WTC11 (cell line): Measurements from ENCODE around the gene ZFP92. TPM values are rescaled to one million over a fixed set of nuclear protein-coding genes. Genes with fewer than 3 reads are reported as not detected.

Experiments
- ATAC-seq: fragments of 200-7000 bp; cut with Tn5 transposase; 2 replicates; pipeline ENCODE4 v1.10.0; 2021; ENCODE audit warnings: mild to moderate bottlenecking, moderate library complexity
- CTCF ChIA-PET: fragments of 300-600 bp; sonication (Branson Sonifier 250); formaldehyde crosslinking; loops from one replicate; lab custom pipeline; 2021; ENCODE audit warnings: antibody characterized with exemption; lab: Charles Lee
- POLR2A ChIA-PET: fragments of 350-600 bp; sonication (Branson Sonifier 250); formaldehyde crosslinking; loops from one replicate; lab custom pipeline; 2021; ENCODE audit warnings: antibody characterized with exemption; lab: Charles Lee
- DNase-seq: peaks from one replicate; pipeline ENCODE4 v3.0.0; 2021; ENCODE audit warnings: low spot score
- H3K27ac Mint-ChIP-seq: 2 replicates; pipeline ENCODE4 v1.8.0; 2021; ENCODE audit warnings: mixed read lengths
- H3K27me3 Mint-ChIP-seq: 2 replicates; pipeline ENCODE4 v1.8.0; 2021; ENCODE audit warnings: low read depth, mild to moderate bottlenecking, moderate library complexity, mixed read lengths
- H3K36me3 Mint-ChIP-seq: 2 replicates; pipeline ENCODE4 v1.8.0; 2021; ENCODE audit warnings: mixed read lengths
- H3K4me1 Mint-ChIP-seq: 2 replicates; pipeline ENCODE4 v1.8.0; 2022; ENCODE audit warnings: mixed read lengths
- H3K4me3 Mint-ChIP-seq: 2 replicates; pipeline ENCODE4 v1.8.0; 2021; ENCODE audit warnings: mild to moderate bottlenecking, moderate library complexity, mixed read lengths
- H3K9me3 Mint-ChIP-seq: 2 replicates; pipeline ENCODE4 v1.8.0; 2021; ENCODE audit warnings: mixed read lengths
- ATF3 ChIP-seq: sonication (generic); formaldehyde crosslinking; conservative IDR thresholded peaks from 2 replicates; pipeline ENCODE4 v1.8.1; 2022; ENCODE audit warnings: mild to moderate bottlenecking, missing genetic modification reagents
- CTCF ChIP-seq: fragments of 200-600 bp; IDR thresholded peaks from 2 replicates; pipeline ENCODE4 v1.8.0; 2022; ENCODE audit warnings: antibody characterized with exemption
- FOXK1 ChIP-seq: sonication (generic); formaldehyde crosslinking; IDR thresholded peaks from 2 replicates; pipeline ENCODE4 v1.8.0; 2022; ENCODE audit warnings: mild to moderate bottlenecking, moderate library complexity, missing genetic modification reagents
- GTF2I ChIP-seq: fragments of 250-450 bp; sonication (Bioruptor Pico); conservative IDR thresholded peaks from 2 replicates; pipeline ENCODE4 v1.4.0; 2021; ENCODE audit warnings: mild to moderate bottlenecking
- HMGXB4 ChIP-seq: sonication (generic); formaldehyde crosslinking; IDR thresholded peaks from 2 replicates; pipeline ENCODE4 v1.8.1; 2023; ENCODE audit warnings: mild to moderate bottlenecking, moderate library complexity, missing genetic modification reagents
- IRF2 ChIP-seq: sonication (generic); formaldehyde crosslinking; IDR thresholded peaks from 2 replicates; pipeline ENCODE4 v1.8.0; 2022; ENCODE audit warnings: low read depth, missing genetic modification reagents, borderline replicate concordance
- MXD4 ChIP-seq: fragments of 250-450 bp; sonication (Bioruptor Pico); IDR thresholded peaks from 2 replicates; pipeline ENCODE4 v1.8.0; 2021; ENCODE audit warnings: mild to moderate bottlenecking, moderate library complexity, borderline replicate concordance
- MYBL2 ChIP-seq: sonication (generic); formaldehyde crosslinking; IDR thresholded peaks from 2 replicates; pipeline ENCODE4 v1.8.1; 2023; ENCODE audit warnings: mild to moderate bottlenecking, moderate library complexity, missing genetic modification reagents
- PRDM15 ChIP-seq: sonication (generic); formaldehyde crosslinking; IDR thresholded peaks from 2 replicates; pipeline ENCODE4 v1.8.0; 2022; ENCODE audit warnings: missing genetic modification reagents
- RORB ChIP-seq: fragments of 250-450 bp; sonication (Bioruptor Pico); IDR thresholded peaks from 2 replicates; pipeline ENCODE4 v1.9.0; 2021; ENCODE audit warnings: mild to moderate bottlenecking
- TEAD4 ChIP-seq: sonication (generic); formaldehyde crosslinking; IDR thresholded peaks from 2 replicates; pipeline ENCODE4 v1.8.0; 2022; ENCODE audit warnings: mild to moderate bottlenecking, missing genetic modification reagents
- ZNF121 ChIP-seq: sonication (generic); formaldehyde crosslinking; IDR thresholded peaks from 2 replicates; pipeline ENCODE4 v1.8.0; 2023; ENCODE audit warnings: missing genetic modification reagents
- ZNF396 ChIP-seq: fragments of 250-450 bp; sonication (Bioruptor Pico); IDR thresholded peaks from 2 replicates; pipeline ENCODE4 v1.8.0; 2021; ENCODE audit warnings: mild to moderate bottlenecking, moderate library complexity, borderline replicate concordance
- ZNF425 ChIP-seq: fragments of 250-450 bp; sonication (Bioruptor Pico); conservative IDR thresholded peaks from 2 replicates; pipeline ENCODE4 v1.9.0; 2021; ENCODE audit warnings: mild to moderate bottlenecking
- ZNF671 ChIP-seq: fragments of 250-450 bp; sonication (Bioruptor Pico); IDR thresholded peaks from 2 replicates; pipeline ENCODE4 v1.8.0; 2021; ENCODE audit warnings: mild to moderate bottlenecking
- ZSCAN18 ChIP-seq: fragments of 250-450 bp; sonication (Bioruptor Pico); IDR thresholded peaks from 2 replicates; pipeline ENCODE4 v2.1.2; 2022; ENCODE audit warnings: mild to moderate bottlenecking, moderate library complexity
- total RNA-seq: library from RNA; stranded (reverse); gene quantifications from 3 replicates; pipeline ENCODE4 v1.2.3, GENCODE V29; 2021
- TF ChIP-seq, protein P1 (sequence below): sonication (generic); formaldehyde crosslinking; IDR thresholded peaks from 2 replicates; pipeline ENCODE4 v1.8.0; 2022; ENCODE audit warnings: mild to moderate bottlenecking, missing genetic modification reagents

Gene ZFP92
- total RNA-seq, 1 experiment from 2014 or later, result 0.31 TPM

GRCh38 chrX:153457827-153458466 is 46.7 kb downstream of the ZFP92 start:
- no peaks in the 10 kb centered on the region for H3K9me3 Mint-ChIP-seq
- DNase-seq, result no peak

More at GRCh38 chrX:153457827-153458466, 46.7 kb downstream of the ZFP92 start:
- Mint-ChIP-seq H3K4me1 (no peaks in the 10 kb centered on the region), H3K36me3 (peaks cover 10% of the 10 kb centered on the region), H3K27ac (no peak overlapping the region), H3K4me3 (no peak overlapping the region), H3K27me3 (no peaks in the 10 kb centered on the region)
- ChIA-PET CTCF (interaction anchor here (1.1 kb wide), 1 partner anchor 38 kb away, joined by 4 read pairs; the partner anchor contains the start of gene BGN), POLR2A (no interaction called here)
- ATAC-seq, result no peak
- TF ChIP-seq PRDM15, result no peak
- no peak for TF ChIP-seq IRF2 (CRISPR knock-in tag)
- TF ChIP-seq HMGXB4 (CRISPR knock-in tag), result no peak
- no peak for TF ChIP-seq ZNF121 (CRISPR knock-in tag)
- no peak for TF ChIP-seq ZNF671 (CRISPR knock-in tag)
- no peak for TF ChIP-seq ZNF396
- no peak for TF ChIP-seq FOXK1 (CRISPR knock-in tag)
- no peak for TF ChIP-seq MYBL2 (CRISPR knock-in tag)
- no peak for TF ChIP-seq MXD4 (CRISPR knock-in tag)
- no peak for TF ChIP-seq TEAD4 (CRISPR knock-in tag)
- TF ChIP-seq RORB (CRISPR knock-in tag), result no peak
- TF ChIP-seq GTF2I (CRISPR knock-in tag), result no peak
- TF ChIP-seq, protein P1, sequence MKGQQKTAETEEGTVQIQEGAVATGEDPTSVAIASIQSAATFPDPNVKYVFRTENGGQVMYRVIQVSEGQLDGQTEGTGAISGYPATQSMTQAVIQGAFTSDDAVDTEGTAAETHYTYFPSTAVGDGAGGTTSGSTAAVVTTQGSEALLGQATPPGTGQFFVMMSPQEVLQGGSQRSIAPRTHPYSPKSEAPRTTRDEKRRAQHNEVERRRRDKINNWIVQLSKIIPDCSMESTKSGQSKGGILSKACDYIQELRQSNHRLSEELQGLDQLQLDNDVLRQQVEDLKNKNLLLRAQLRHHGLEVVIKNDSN (CRISPR knock-in tag), result no peak
- no peak for TF ChIP-seq CTCF
- no peak for TF ChIP-seq ATF3 (CRISPR knock-in tag)
- TF ChIP-seq ZNF425 (CRISPR knock-in tag), result no peak
- no peak for TF ChIP-seq ZSCAN18 (CRISPR knock-in tag)
- TF ChIP-seq, all 79 proteins: peak for 0
